Suppressor macrophage treated with lipopolysaccharide for 4 hours (primary cell): ENCODE data around the gene LRGUK.

ENCODE experiments used
- DNase-seq: peaks from one replicate; pipeline ENCODE4 v3.0.0-alpha.2; 2020

The LRGUK gene

GRCh38 chr7:134312717-134313116 is 185.6 kb downstream of the LRGUK start:
- DNase-seq = peak; percentile 68

- no peak for DNase-seq
These were observed 186.4 kb downstream of the LRGUK start for GRCh38 chr7:134313543-134313942.
